Transverse colon (tissue), 4 donors: ENCODE data around the gene APLP2. TPM values are rescaled to one million over a fixed set of nuclear protein-coding genes. Genes with fewer than 3 reads are reported as not detected.

Experiments
- DNase-seq: peaks from one replicate; pipeline ENCODE4 v3.0.0-alpha.2; 2019
- H3K27ac ChIP-seq, 4 donors: fragments of 200-600 bp; sonication (generic); 2 replicates each; pipeline ENCODE4 v1.5.1; 2016 to 2018; ENCODE audit warnings: inconsistent platforms in 4 of 4
- H3K27me3 ChIP-seq: fragments of 200-600 bp; sonication (generic); 2 replicates; pipeline ENCODE4 v1.5.1; 2017; ENCODE audit warnings: inconsistent platforms
- H3K36me3 ChIP-seq, 4 donors: fragments of 200-600 bp; sonication (generic); 2 replicates each; pipeline ENCODE4 v1.5.1; 2017 to 2019; ENCODE audit warnings: inconsistent platforms in 4 of 4
- H3K4me1 ChIP-seq, 4 donors: fragments of 200-600 bp; sonication (generic); 2 replicates each; pipeline ENCODE4 v1.5.1; 2017 to 2020; ENCODE audit warnings: inconsistent platforms in 4 of 4
- H3K4me3 ChIP-seq, 4 donors: fragments of 200-600 bp; sonication (generic); 1 replicate in 1 of 4; 2 replicates in 3 of 4; pipeline versions ENCODE4 v1.5.1 to v1.6.1; 2017 to 2019; ENCODE audit warnings: inconsistent platforms in 4 of 4
- H3K9me3 ChIP-seq, 2 donors: fragments of 200-600 bp; sonication (generic); 2 replicates each; pipeline ENCODE4 v1.5.1; 2017 to 2019; ENCODE audit warnings: inconsistent platforms in 2 of 2
- EP300 ChIP-seq: sonication (generic); formaldehyde crosslinking; IDR thresholded peaks from one replicate; pipeline ENCODE4 v1.6.1; 2017; ENCODE audit warnings: antibody characterized with exemption, low read depth
- POLR2A ChIP-seq: fragments of 450-650 bp; IDR thresholded peaks from one replicate; pipeline ENCODE4 v1.6.1; 2016; ENCODE audit warnings: antibody characterized with exemption, mild to moderate bottlenecking, moderate library complexity
- POLR2AphosphoS5 ChIP-seq, 3 donors: sonication (generic); formaldehyde crosslinking; IDR thresholded peaks; one replicate each; pipeline ENCODE4 v1.6.1; 2016; ENCODE audit warnings: antibody characterized with exemption in 3 of 3
- WGBS, 2 donors: methylation state at CpG; one replicate each; pipeline ENCODE4 v1.1.5; 2018; ENCODE audit warnings: low coverage in 1 of 2; 5-methylcytosine and 5-hydroxymethylcytosine counted together
- in situ Hi-C, 4 donors: fragments of 200-750 bp; cut with MboI; loops; one replicate each; pipeline versions ENCODE4 v1.15.0 to v1.15.1; 2017; ENCODE audit warnings: low sequenced_read_pairs in 3 of 4, low pct_ligation_motif_present in 1 of 4, low pct_unique_long_range_greater_than_20kb in 1 of 4
- intact Hi-C: fragments of 100-400 bp; cut with DNase I; formaldehyde crosslinking; loops from one replicate; pipeline ENCODE4 v1.15.1; 2023; ENCODE audit warnings: low total_unique reads
- total RNA-seq, 4 donors: library from RNA; depleted of rRNA; stranded (reverse); fragments of >200 nt; gene quantifications; one replicate each; pipeline ENCODE4 v1.1.0, GENCODE V29; 2016
- TF ChIP-seq, protein P1 (sequence below), 5 experiments: fragments of 200-600 bp in 3 of 5; fragments of 450-650 bp in 2 of 5; sonication (generic) in 3 of 5; IDR thresholded peaks; 1 replicate in 2 of 5; 2 replicates in 3 of 5; pipeline ENCODE4 v1.5.1; 2016 to 2017; ENCODE audit warnings: antibody characterized with exemption in 5 of 5, inconsistent platforms in 3 of 5, mild to moderate bottlenecking in 2 of 5, moderate library complexity in 1 of 5

APLP2 gene
- total RNA-seq, 4 donors from 2014 or later = 191 to 618 (median 396) TPM

GRCh38 chr11:130037881-130038585, 31.7 kb upstream of the APLP2 start:
- in situ Hi-C loops (no loop called here), intact Hi-C loops (no loop called here)
- no peaks in the 10 kb centered on the region for H3K4me1 ChIP-seq
- no peaks in the 10 kb centered on the region for H3K36me3 ChIP-seq
- H3K9me3 ChIP-seq = no peaks in the 10 kb centered on the region
- no peak overlapping the region for H3K4me3 ChIP-seq
- DNase-seq = no peak
- 56 to 73% methylated on average over 6 to 7 of the region's 7 CpGs for WGBS, 2 donors
- no peaks in the 10 kb centered on the region for H3K27me3 ChIP-seq
- H3K27ac ChIP-seq = no peak overlapping the region
- TF ChIP-seq POLR2AphosphoS5 (IDR thresholded peaks at IDR 0.05) (no peak), EP300 (no peak), POLR2A (no peak)
- TF ChIP-seq, protein P1, sequence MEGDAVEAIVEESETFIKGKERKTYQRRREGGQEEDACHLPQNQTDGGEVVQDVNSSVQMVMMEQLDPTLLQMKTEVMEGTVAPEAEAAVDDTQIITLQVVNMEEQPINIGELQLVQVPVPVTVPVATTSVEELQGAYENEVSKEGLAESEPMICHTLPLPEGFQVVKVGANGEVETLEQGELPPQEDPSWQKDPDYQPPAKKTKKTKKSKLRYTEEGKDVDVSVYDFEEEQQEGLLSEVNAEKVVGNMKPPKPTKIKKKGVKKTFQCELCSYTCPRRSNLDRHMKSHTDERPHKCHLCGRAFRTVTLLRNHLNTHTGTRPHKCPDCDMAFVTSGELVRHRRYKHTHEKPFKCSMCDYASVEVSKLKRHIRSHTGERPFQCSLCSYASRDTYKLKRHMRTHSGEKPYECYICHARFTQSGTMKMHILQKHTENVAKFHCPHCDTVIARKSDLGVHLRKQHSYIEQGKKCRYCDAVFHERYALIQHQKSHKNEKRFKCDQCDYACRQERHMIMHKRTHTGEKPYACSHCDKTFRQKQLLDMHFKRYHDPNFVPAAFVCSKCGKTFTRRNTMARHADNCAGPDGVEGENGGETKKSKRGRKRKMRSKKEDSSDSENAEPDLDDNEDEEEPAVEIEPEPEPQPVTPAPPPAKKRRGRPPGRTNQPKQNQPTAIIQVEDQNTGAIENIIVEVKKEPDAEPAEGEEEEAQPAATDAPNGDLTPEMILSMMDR (IDR thresholded peaks at IDR 0.05) = no peak

GRCh38 chr11:130040281-130040940, 29.3 kb upstream of the APLP2 start:
- no peak overlapping the region for H3K4me3 ChIP-seq
- no peak overlapping the region for H3K27ac ChIP-seq
- TF ChIP-seq POLR2AphosphoS5 (IDR thresholded peaks at IDR 0.05) (no peak), POLR2A (no peak), EP300 (no peak)
- TF ChIP-seq, protein P1 (IDR thresholded peaks at IDR 0.05) = no peak
- DNase-seq = no peak
- intact Hi-C loops = no loop called here
- WGBS, 2 donors = 94 to 98% methylated on average over 16 to 39 of the region's 49 CpGs
- H3K9me3 ChIP-seq = no peaks in the 10 kb centered on the region
- in situ Hi-C loops = no loop called here
- H3K36me3 ChIP-seq = no peaks in the 10 kb centered on the region
- no peaks in the 10 kb centered on the region for H3K27me3 ChIP-seq
- no peaks in the 10 kb centered on the region for H3K4me1 ChIP-seq

- Histone ChIP-seq H3K27ac (no peak overlapping the region), H3K36me3 (no peaks in the 10 kb centered on the region), H3K4me1 (no peaks in the 10 kb centered on the region), H3K4me3 (no peak overlapping the region), H3K9me3 (no peaks in the 10 kb centered on the region), H3K27me3 (no peaks in the 10 kb centered on the region)
- in situ Hi-C loops = no loop called here
- 80 to 90% methylated on average over 2 to 16 of the region's 16 CpGs for WGBS, 2 donors
- TF ChIP-seq POLR2AphosphoS5 (IDR thresholded peaks at IDR 0.05) = no peak
- TF ChIP-seq, protein P1 (IDR thresholded peaks at IDR 0.05) = no peak
- no peak for TF ChIP-seq POLR2A
- TF ChIP-seq EP300 = no peak
- no peak for DNase-seq
- intact Hi-C loops = no loop called here
Observed at GRCh38 chr11:130042093-130042591, 27.6 kb upstream of the APLP2 start.

GRCh38 chr11:130043575-130043974, 26.1 kb upstream of the APLP2 start:
- no peaks in the 10 kb centered on the region for H3K27me3 ChIP-seq
- TF ChIP-seq POLR2AphosphoS5 (IDR thresholded peaks at IDR 0.05) (no peak), EP300 (no peak), POLR2A (no peak)
- TF ChIP-seq, protein P1 (IDR thresholded peaks at IDR 0.05) = no peak
- no peak for DNase-seq
- H3K4me3 ChIP-seq = no peak overlapping the region
- no peaks in the 10 kb centered on the region for H3K36me3 ChIP-seq
- intact Hi-C loops = no loop called here
- no peak overlapping the region for H3K27ac ChIP-seq
- in situ Hi-C loops = no loop called here
- no peaks in the 10 kb centered on the region for H3K4me1 ChIP-seq
- 53 to 76% methylated on average over 4 to 5 of the region's 5 CpGs for WGBS, 2 donors
- H3K9me3 ChIP-seq = no peaks in the 10 kb centered on the region
